D721Med (cell line): ENCODE data around the gene SLC7A14.

Source experiments
- DNase-seq: peaks from one replicate; pipeline ENCODE4 v3.0.0; 2011; ENCODE audit warnings: low spot score; ENCODE audit not compliant: insufficient read length
- FAIRE-seq: peaks from 2 replicates; lab custom pipeline; 2011; peaks lifted over from hg19 to GRCh38; lab: Jason Lieb, UNC
- CTCF ChIP-seq: IDR thresholded peaks from 2 replicates; pipeline ENCODE4 v1.5.1; 2012; ENCODE audit warnings: mild to moderate bottlenecking, control low read depth; ENCODE audit not compliant: insufficient read depth; ENCODE audit errors: missing control alignments

Gene SLC7A14

GRCh38 chr3:170558427-170558826 is 27.4 kb downstream of the SLC7A14 start:
- TF ChIP-seq CTCF = no peak
- no peak for FAIRE-seq

GRCh38 chr3:170555329-170555728 is 30.5 kb downstream of the SLC7A14 start:
- FAIRE-seq (no peak), DNase-seq (no peak)
- TF ChIP-seq CTCF = no peak

More at GRCh38 chr3:170558427-170558826, 27.4 kb downstream of the SLC7A14 start:
- DNase-seq = no peak

GRCh38 chr3:170553788-170554757 is 31.8 kb downstream of the SLC7A14 start:
- DNase-seq (no peak), FAIRE-seq (no peak)
- TF ChIP-seq CTCF = no peak

- no peak for TF ChIP-seq CTCF
- DNase-seq (no peak), FAIRE-seq (no peak)
These were observed 34.6 kb downstream of the SLC7A14 start for GRCh38 chr3:170551252-170551651.

GRCh38 chr3:170542704-170543103 is 43.2 kb downstream of the SLC7A14 start:
- FAIRE-seq (no peak), DNase-seq (no peak)
- TF ChIP-seq CTCF = no peak

GRCh38 chr3:170539897-170540296 is 46.0 kb downstream of the SLC7A14 start:
- FAIRE-seq (no peak), DNase-seq (no peak)

More at GRCh38 chr3:170539897-170540296, 46.0 kb downstream of the SLC7A14 start:
- no peak for TF ChIP-seq CTCF
